Upper lobe of right lung (tissue), 1 donor: Measurements from ENCODE around the gene RFPL2. TPM values are rescaled to one million over a fixed set of nuclear protein-coding genes. Genes with fewer than 3 reads are reported as not detected.

ENCODE experiments used
- ATAC-seq: fragments of 200-7000 bp; cut with Tn5 transposase; one replicate; pipeline ENCODE4 v1.9.1; 2020; ENCODE audit warnings: mild to moderate bottlenecking, moderate library complexity
- DNase-seq: peaks from one replicate; pipeline ENCODE4 v3.0.0-alpha.2; 2020
- H3K27ac ChIP-seq: fragments of 200-600 bp; one replicate; pipeline ENCODE4 v1.8.0; 2022
- H3K27me3 ChIP-seq: fragments of 200-600 bp; one replicate; pipeline ENCODE4 v1.8.0; 2022; ENCODE audit warnings: mild to moderate bottlenecking
- H3K36me3 ChIP-seq: fragments of 200-600 bp; one replicate; pipeline ENCODE4 v1.8.0; 2022
- H3K4me1 ChIP-seq: fragments of 200-600 bp; one replicate; pipeline ENCODE4 v1.8.0; 2022
- H3K4me3 ChIP-seq: fragments of 200-600 bp; one replicate; pipeline ENCODE4 v1.8.0; 2022; ENCODE audit warnings: mild to moderate bottlenecking
- H3K9me3 ChIP-seq: fragments of 200-600 bp; one replicate; pipeline ENCODE4 v1.8.0; 2022
- CTCF ChIP-seq: fragments of 200-600 bp; IDR thresholded peaks from one replicate; pipeline ENCODE4 v1.8.0; 2022; ENCODE audit warnings: antibody characterized with exemption
- intact Hi-C: fragments of 100-400 bp; cut with DNase I; formaldehyde crosslinking; loops from one replicate; pipeline ENCODE4 v1.11.0; 2022
- total RNA-seq: library from RNA; stranded (reverse); fragmentation: NEBNext Ultra II Directional; extraction: Animal tissue kit (Norgen Biotek cat#: 25700); gene quantifications from one replicate; pipeline ENCODE4 v1.2.1, GENCODE V29; 2021
- donor health status: DM: no; HTN: yes; CAD: no; lungs with severe emphysema.

Gene RFPL2
- total RNA-seq, 1 donor from 2014 or later = not detected

GRCh38 chr22:32216911-32217310, 12.0 kb upstream of the RFPL2 start:
- Histone ChIP-seq H3K9me3 (no peaks in the 10 kb centered on the region), H3K4me1 (no peaks in the 10 kb centered on the region), H3K27me3 (no peaks in the 10 kb centered on the region), H3K36me3 (no peaks in the 10 kb centered on the region), H3K4me3 (no peak overlapping the region), H3K27ac (no peak overlapping the region)
- TF ChIP-seq CTCF = no peak
- intact Hi-C loops = no loop called here
- DNase-seq (no peak), ATAC-seq (no peak)

GRCh38 chr22:32211011-32211410, 6.1 kb upstream of the RFPL2 start:
- Histone ChIP-seq H3K4me1 (no peaks in the 10 kb centered on the region), H3K27ac (no peak overlapping the region), H3K4me3 (no peak overlapping the region), H3K27me3 (no peaks in the 10 kb centered on the region), H3K36me3 (no peaks in the 10 kb centered on the region), H3K9me3 (no peaks in the 10 kb centered on the region)
- DNase-seq (no peak), ATAC-seq (peak; percentile 28)
- no peak for TF ChIP-seq CTCF
- intact Hi-C loops = no loop called here

GRCh38 chr22:32208681-32209080, 3.8 kb upstream of the RFPL2 start:
- intact Hi-C loops = no loop called here
- H3K36me3 ChIP-seq = no peaks in the 10 kb centered on the region
- H3K4me3 ChIP-seq = no peak overlapping the region
- H3K4me1 ChIP-seq = no peaks in the 10 kb centered on the region
- no peak overlapping the region for H3K27ac ChIP-seq
- ATAC-seq = no peak
- no peaks in the 10 kb centered on the region for H3K9me3 ChIP-seq
- peaks cover 10% of the 10 kb centered on the region for H3K27me3 ChIP-seq
- no peak for TF ChIP-seq CTCF
- DNase-seq = no peak

GRCh38 chr22:32207971-32208480, 3.2 kb upstream of the RFPL2 start:
- no peak for TF ChIP-seq CTCF
- H3K27me3 ChIP-seq = peaks cover 16% of the 10 kb centered on the region
- intact Hi-C loops = no loop called here
- DNase-seq (no peak), ATAC-seq (no peak)
- H3K9me3 ChIP-seq = no peaks in the 10 kb centered on the region
- H3K4me3 ChIP-seq = no peak overlapping the region
- no peaks in the 10 kb centered on the region for H3K36me3 ChIP-seq
- H3K4me1 ChIP-seq = peaks cover 2% of the 10 kb centered on the region
- H3K27ac ChIP-seq = no peak overlapping the region

- ATAC-seq = peak; percentile 44
- no peak overlapping the region for H3K27ac ChIP-seq
- peaks cover 11% of the 10 kb centered on the region for H3K4me1 ChIP-seq
- H3K4me3 ChIP-seq = no peak overlapping the region
- intact Hi-C loops = no loop called here
- DNase-seq = no peak
- H3K27me3 ChIP-seq = peaks cover 22% of the 10 kb centered on the region
- no peaks in the 10 kb centered on the region for H3K36me3 ChIP-seq
- TF ChIP-seq CTCF = peak; percentile 53
- H3K9me3 ChIP-seq = no peaks in the 10 kb centered on the region
Observed at GRCh38 chr22:32206774-32207758, 2.2 kb upstream of the RFPL2 start.
